Gastroesophageal sphincter (tissue), 3 donors: ENCODE measurements around the gene SUSD6.

Experiments
- POLR2A ChIP-seq, 2 donors: fragments of 450-650 bp; IDR thresholded peaks; one replicate each; pipeline ENCODE4 v1.6.1; 2017; ENCODE audit warnings: antibody characterized with exemption in 2 of 2, mild to moderate bottlenecking in 2 of 2, moderate library complexity in 1 of 2
- TF ChIP-seq, protein P1 (sequence below), 4 experiments: fragments of 200-600 bp in 2 of 4; fragments of 450-650 bp in 2 of 4; sonication (generic) in 1 of 4; IDR thresholded peaks; one replicate each; pipeline ENCODE4 v1.5.1; 2017 to 2019; ENCODE audit warnings: antibody characterized with exemption in 4 of 4, mild to moderate bottlenecking in 2 of 4, moderate library complexity in 2 of 4

DNA sequence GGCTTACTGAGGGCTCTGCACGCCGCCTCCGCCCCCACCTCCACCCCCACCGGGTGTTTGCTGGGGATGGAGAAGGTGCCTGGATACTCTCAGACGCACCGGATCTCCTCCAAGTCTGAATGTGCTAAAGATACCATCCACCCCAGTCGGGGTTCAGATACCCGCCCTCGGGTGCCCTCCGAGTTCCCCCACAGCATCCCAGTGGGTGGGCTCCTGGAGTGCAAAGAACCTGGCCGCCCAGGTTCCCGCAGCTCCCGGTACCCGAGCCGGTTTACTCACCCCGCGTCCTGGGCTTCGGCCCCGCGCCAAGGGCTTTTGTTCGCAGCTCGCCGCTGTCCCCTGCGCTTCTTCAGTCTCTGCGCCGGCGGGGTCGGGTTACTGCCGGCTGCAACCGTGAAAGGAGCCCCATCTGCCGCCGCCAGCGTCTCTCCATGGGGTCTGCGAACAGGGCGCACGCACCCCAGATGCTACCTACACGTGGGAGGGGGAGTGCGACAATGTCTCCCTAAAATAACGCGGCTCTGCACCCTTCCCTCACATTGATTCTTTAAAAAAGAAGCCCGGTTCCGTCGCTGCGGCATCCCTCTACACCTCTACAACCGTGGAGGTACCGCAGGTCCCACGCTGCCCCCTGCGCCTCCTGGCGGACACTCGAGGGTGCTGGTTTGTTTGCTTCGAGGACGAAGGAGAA lies 37.0 kb upstream of the SUSD6 start, which contains the start of gene CCDC177:
- TF ChIP-seq, protein P1, sequence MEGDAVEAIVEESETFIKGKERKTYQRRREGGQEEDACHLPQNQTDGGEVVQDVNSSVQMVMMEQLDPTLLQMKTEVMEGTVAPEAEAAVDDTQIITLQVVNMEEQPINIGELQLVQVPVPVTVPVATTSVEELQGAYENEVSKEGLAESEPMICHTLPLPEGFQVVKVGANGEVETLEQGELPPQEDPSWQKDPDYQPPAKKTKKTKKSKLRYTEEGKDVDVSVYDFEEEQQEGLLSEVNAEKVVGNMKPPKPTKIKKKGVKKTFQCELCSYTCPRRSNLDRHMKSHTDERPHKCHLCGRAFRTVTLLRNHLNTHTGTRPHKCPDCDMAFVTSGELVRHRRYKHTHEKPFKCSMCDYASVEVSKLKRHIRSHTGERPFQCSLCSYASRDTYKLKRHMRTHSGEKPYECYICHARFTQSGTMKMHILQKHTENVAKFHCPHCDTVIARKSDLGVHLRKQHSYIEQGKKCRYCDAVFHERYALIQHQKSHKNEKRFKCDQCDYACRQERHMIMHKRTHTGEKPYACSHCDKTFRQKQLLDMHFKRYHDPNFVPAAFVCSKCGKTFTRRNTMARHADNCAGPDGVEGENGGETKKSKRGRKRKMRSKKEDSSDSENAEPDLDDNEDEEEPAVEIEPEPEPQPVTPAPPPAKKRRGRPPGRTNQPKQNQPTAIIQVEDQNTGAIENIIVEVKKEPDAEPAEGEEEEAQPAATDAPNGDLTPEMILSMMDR (IDR thresholded peaks at IDR 0.05), result peak in 3 of 4 experiments; percentile 48 to 79 (median 61)
- no peak for TF ChIP-seq POLR2A (IDR thresholded peaks at IDR 0.05)
